HCT116 (cell line): ENCODE results near the gene BCAR3. TPM values are rescaled to one million over a fixed set of nuclear protein-coding genes. Genes with fewer than 3 reads are reported as not detected.

Experiments used
- ATAC-seq: fragments of 200-7000 bp; cut with Tn5 transposase; 2 replicates; pipeline ENCODE4 v1.9.1; 2020; ENCODE audit warnings: mild to moderate bottlenecking, moderate library complexity
- BruUV-seq: library from RNA; stranded (reverse); fragments of 400-500 nt; replicated peaks from 2 replicates; lab custom pipeline; 2021; lab: Mats Ljungman, UMichigan
- CTCF ChIA-PET: fragments of 300-600 bp; sonication (Branson Sonifier 250); formaldehyde crosslinking; loops from one replicate; lab custom pipeline; 2021; ENCODE audit warnings: antibody characterized with exemption; lab: Charles Lee
- POLR2A ChIA-PET: fragments of 300-600, 350-600 bp; sonication (Branson Sonifier 250); formaldehyde crosslinking; loops from one replicate; lab custom pipeline; 2021; ENCODE audit warnings: antibody characterized with exemption; lab: Charles Lee
- RAD21 ChIA-PET, 2 experiments: fragments of 300-600 bp; sonication (Branson Sonifier 250); formaldehyde crosslinking; loops; one replicate each; lab custom pipeline; 2023; ENCODE audit warnings: low total read pairs in 2 of 2; ENCODE audit not compliant: uncharacterized antibody in 2 of 2, unreplicated experiment in 2 of 2, low non-redundant PET in 1 of 2; lab: Charles Lee
- DNase-seq: peaks from one replicate; pipeline ENCODE4 v3.0.0-alpha.2; 2010; ENCODE audit warnings: low read depth, low spot score
- H2AFZ ChIP-seq: fragments of 200-600 bp; shearing (Covaris generic), sonication (generic); 2 replicates; pipeline ENCODE4 v1.6.1; 2017; ENCODE audit warnings: low read depth, mixed run types, mixed read lengths, antibody characterized with exemption, low read length; ENCODE audit not compliant: poor library complexity, severe bottlenecking
- H3K27ac ChIP-seq: 2 replicates; pipeline ENCODE4 v1.5.1; 2012; ENCODE audit warnings: low read depth, low read length
- H3K27me3 ChIP-seq: fragments of 200-600 bp; sonication (generic); 2 replicates; pipeline ENCODE4 v1.6.1; 2016; ENCODE audit warnings: mixed run types, low read length, mixed read lengths; ENCODE audit not compliant: insufficient read depth
- H3K36me3 ChIP-seq, 2 experiments: fragments of 200-500 bp in 1 of 2; fragments of 200-600 bp in 1 of 2; sonication (Bioruptor generic) in 1 of 2; sonication (generic) in 1 of 2; 2 replicates each; pipeline versions ENCODE4 v1.5.1 to v1.6.1; 2014 to 2016; ENCODE audit warnings: low read length in 2 of 2, inconsistent platforms in 1 of 2, mixed read lengths in 1 of 2, mixed run types in 1 of 2; ENCODE audit not compliant: insufficient read depth in 2 of 2, control insufficient read depth in 1 of 2
- H3K4me1 ChIP-seq, 2 experiments: fragments of 200-600 bp in 1 of 2; sonication (generic) in 1 of 2; 2 replicates each; pipeline versions ENCODE4 v1.5.1 to v1.6.1; 2012 to 2017; ENCODE audit warnings: low read length in 2 of 2, inconsistent platforms in 1 of 2, mild to moderate bottlenecking in 1 of 2, mixed read lengths in 1 of 2, mixed run types in 1 of 2, moderate library complexity in 1 of 2; ENCODE audit not compliant: insufficient read depth in 2 of 2, control insufficient read depth in 1 of 2
- H3K4me2 ChIP-seq: fragments of 200-600 bp; sonication (generic); 2 replicates; pipeline ENCODE4 v1.6.1; 2017; ENCODE audit warnings: mixed run types, low read length, mixed read lengths
- H3K4me3 ChIP-seq, 2 experiments: fragments of 200-600 bp in 1 of 2; sonication (generic) in 1 of 2; replicated peaks in 1 of 2; 2 replicates each; pipeline ENCODE4 v1.5.1; 2011 to 2016; ENCODE audit warnings: low read length in 2 of 2, control low read depth in 1 of 2, low read depth in 1 of 2, mild to moderate bottlenecking in 1 of 2, mixed read lengths in 1 of 2, mixed run types in 1 of 2
- H3K79me2 ChIP-seq: fragments of 200-600 bp; sonication (generic); 2 replicates; pipeline ENCODE4 v1.6.1; 2017; ENCODE audit warnings: mild to moderate bottlenecking, mixed run types, low read length, moderate library complexity, mixed read lengths; ENCODE audit not compliant: insufficient read depth
- H3K9ac ChIP-seq: fragments of 200-600 bp; sonication (generic); 2 replicates; pipeline ENCODE4 v1.6.1; 2016; ENCODE audit warnings: low read length, mixed read lengths
- H3K9me2 ChIP-seq: fragments of 200-600 bp; sonication (generic), shearing (Covaris generic); 2 replicates; pipeline ENCODE4 v1.6.1; 2017; ENCODE audit warnings: mixed run types, mild to moderate bottlenecking, moderate library complexity; ENCODE audit not compliant: insufficient read depth
- H3K9me3 ChIP-seq, 2 experiments: fragments of 200-500 bp in 1 of 2; fragments of 200-600 bp in 1 of 2; sonication (Bioruptor generic) in 1 of 2; sonication (generic) in 1 of 2; 2 replicates each; pipeline ENCODE4 v1.6.1; 2014 to 2017; ENCODE audit warnings: low read length in 2 of 2, mixed read lengths in 2 of 2, inconsistent platforms in 1 of 2, low read depth in 1 of 2, mild to moderate bottlenecking in 1 of 2, mixed run types in 1 of 2, moderate library complexity in 1 of 2; ENCODE audit not compliant: control insufficient read depth in 1 of 2, insufficient read depth in 1 of 2
- H4K20me1 ChIP-seq: fragments of 200-600 bp; sonication (generic), shearing (Covaris generic); 2 replicates; pipeline ENCODE4 v1.6.1; 2017; ENCODE audit warnings: mixed run types, mild to moderate bottlenecking, moderate library complexity; ENCODE audit not compliant: insufficient read depth
- CBX3 ChIP-seq: IDR thresholded peaks from 2 replicates; pipeline ENCODE4 v1.6.1; 2012; ENCODE audit warnings: low read depth
- CEBPB ChIP-seq: IDR thresholded peaks from 2 replicates; pipeline ENCODE4 v1.6.1; 2012; ENCODE audit warnings: low read depth
- CTCF ChIP-seq, 3 experiments: fragments of 200-600 bp in 1 of 3; sonication (generic) in 1 of 3; IDR thresholded peaks in 2 of 3; conservative IDR thresholded peaks in 1 of 3; 2 replicates each; pipeline ENCODE4 v1.5.1; 2012 to 2017; ENCODE audit warnings: low read depth in 2 of 3, low read length in 2 of 3, antibody characterized with exemption in 1 of 3, borderline replicate concordance in 1 of 3, control low read depth in 1 of 3, mild to moderate bottlenecking in 1 of 3, mixed read lengths in 1 of 3, mixed run types in 1 of 3, moderate library complexity in 1 of 3; ENCODE audit not compliant: insufficient read depth in 1 of 3
- MAX ChIP-seq: IDR thresholded peaks from 2 replicates; pipeline ENCODE4 v1.6.1; 2012
- POLR2A ChIP-seq: IDR thresholded peaks from 2 replicates; pipeline ENCODE4 v1.7.0; 2011; ENCODE audit warnings: borderline replicate concordance; ENCODE audit not compliant: insufficient read depth, insufficient read length; ENCODE audit errors: extremely low read depth
- RAD21 ChIP-seq: IDR thresholded peaks from 2 replicates; pipeline ENCODE4 v1.6.1; 2012; ENCODE audit warnings: low read depth, mild to moderate bottlenecking
- SIN3A ChIP-seq: IDR thresholded peaks from 2 replicates; pipeline ENCODE4 v1.6.1; 2012; ENCODE audit warnings: low read depth
- SP1 ChIP-seq: IDR thresholded peaks from 2 replicates; pipeline ENCODE4 v1.6.1; 2012; ENCODE audit warnings: low read depth
- SRF ChIP-seq: IDR thresholded peaks from 2 replicates; pipeline ENCODE4 v1.6.1; 2012; ENCODE audit warnings: low read depth
- TCF7L2 ChIP-seq: IDR thresholded peaks from 2 replicates; pipeline ENCODE4 v1.7.0; 2011; ENCODE audit warnings: borderline replicate concordance, inconsistent platforms; ENCODE audit not compliant: insufficient read depth, insufficient read length; ENCODE audit errors: extremely low read depth
- ZFX ChIP-seq: fragments of 450-650 bp; IDR thresholded peaks from 2 replicates; pipeline ENCODE4 v1.6.1; 2017
- intact Hi-C: fragments of 100-400 bp; cut with micrococcal nuclease; formaldehyde crosslinking; loops from 2 replicates; pipeline ENCODE4 v1.10.0; 2022
- total RNA-seq: library from RNA; stranded (reverse); gene quantifications from one replicate; pipeline ENCODE4 v1.2.1, GENCODE V29; 2021; ENCODE audit not compliant: unreplicated experiment
- TF ChIP-seq, protein P1 (sequence below): IDR thresholded peaks from 2 replicates; pipeline ENCODE4 v1.6.1; 2012

The BCAR3 gene
- total RNA-seq, 1 experiment from 2014 or later = 24.5 TPM

- no peaks in the 10 kb centered on the region for H4K20me1 ChIP-seq
- intact Hi-C loops = loop anchor here (1.0 to 5.0 kb wide), 4 partner anchors 108 to 322 kb away; no protein-coding TSS in a partner anchor
- POLR2A ChIA-PET = interaction anchor here (0.7 to 1.9 kb wide), 2 partner anchors 63 to 184 kb away, joined by 3 to 8 read pairs; no protein-coding TSS in a partner anchor
- CTCF ChIA-PET = interaction anchor here (0.6 to 6.7 kb wide), 33 partner anchors 9 to 325 kb away, joined by 3 to 208 read pairs (median 4); partner anchors contain the start of gene BCAR3
- ATAC-seq = peak; percentile 72
- no TSS peak for BruUV-seq
- H2AFZ ChIP-seq = no peak overlapping the region
- RAD21 ChIA-PET = interaction anchor here (1.0 to 3.6 kb wide), 11 partner anchors 73 to 222 kb away, joined by 4 to 59 read pairs (median 6); no protein-coding TSS in a partner anchor
- H3K9me3 ChIP-seq = no peaks in the 10 kb centered on the region
- DNase-seq = peak; percentile 59
- H3K27ac ChIP-seq = no peak overlapping the region
- peaks cover 0 to 69% of the 10 kb centered on the region in 2 experiments; a peak in 3 of 4 replicates for H3K4me1 ChIP-seq
- no peaks in the 10 kb centered on the region for H3K27me3 ChIP-seq
- H3K9ac ChIP-seq = no peak overlapping the region
- no peak for TF ChIP-seq ZFX
- TF ChIP-seq RAD21 = peak; percentile 97
- TF ChIP-seq MAX = no peak
- TF ChIP-seq SP1 = no peak
- TF ChIP-seq SIN3A = no peak
- TF ChIP-seq CTCF (IDR thresholded peaks at IDR 0.05 in 2 of 3, conservative IDR thresholded peaks at IDR 0.05 in 1 of 3; ENCODE audit: borderline replicate concordance in 1 of 3, insufficient read depth in 1 of 3, low read depth in 2 of 3, low read length in 2 of 3) = peak; percentile 72 to 90 (median 88)
- 0 out of 2 replicates have a peak, but pooled peaks have one; percentile 16 for TF ChIP-seq CEBPB
- no peak for TF ChIP-seq POLR2A
- TF ChIP-seq TCF7L2 = no peak
- no peak for TF ChIP-seq CBX3
- TF ChIP-seq, protein P1, sequence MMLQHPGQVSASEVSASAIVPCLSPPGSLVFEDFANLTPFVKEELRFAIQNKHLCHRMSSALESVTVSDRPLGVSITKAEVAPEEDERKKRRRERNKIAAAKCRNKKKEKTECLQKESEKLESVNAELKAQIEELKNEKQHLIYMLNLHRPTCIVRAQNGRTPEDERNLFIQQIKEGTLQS = no peak
- peak; percentile 20; the same call in 1 of the 2 replicates for TF ChIP-seq SRF
- no peaks in the 10 kb centered on the region; a peak in 1 of 4 replicates for H3K36me3 ChIP-seq
- H3K79me2 ChIP-seq = peaks cover 96% of the 10 kb centered on the region
- H3K4me2 ChIP-seq = no peak overlapping the region
- H3K9me2 ChIP-seq = no peaks in the 10 kb centered on the region
- no peak overlapping the region for H3K4me3 ChIP-seq
These were observed 52.3 kb downstream of the BCAR3 start for GRCh38 chr1:93629101-93630059.
